H1 (cell line): ENCODE data around the gene SLC24A3. TPM values are rescaled to one million over a fixed set of nuclear protein-coding genes. Genes with fewer than 3 reads are reported as not detected.

Source experiments
- HDAC2 ChIP-seq, 2 experiments: fragments of 300-600 bp in 1 of 2; sonication (generic) in 1 of 2; IDR thresholded peaks; 2 replicates each; pipeline ENCODE4 v1.6.1; 2011 to 2012; ENCODE audit warnings: low read depth in 2 of 2, low read length in 2 of 2, mild to moderate bottlenecking in 2 of 2, moderate library complexity in 2 of 2, borderline replicate concordance in 1 of 2, inconsistent platforms in 1 of 2
- RAD21 ChIP-seq, 2 experiments: IDR thresholded peaks in 1 of 2; conservative IDR thresholded peaks in 1 of 2; 2 replicates each; pipeline ENCODE4 v1.6.1; 2011; ENCODE audit warnings: low read depth in 2 of 2, low read length in 2 of 2, improper control_type of control experiment in 1 of 2, inconsistent platforms in 1 of 2, mild to moderate bottlenecking in 1 of 2, moderate library complexity in 1 of 2
- SIN3A ChIP-seq, 2 experiments: IDR thresholded peaks in 1 of 2; conservative IDR thresholded peaks in 1 of 2; 2 replicates each; pipeline ENCODE4 v1.6.1; 2011 to 2012; ENCODE audit warnings: low read length in 2 of 2, improper control_type of control experiment in 1 of 2, low read depth in 1 of 2, mild to moderate bottlenecking in 1 of 2
- SIX5 ChIP-seq: IDR thresholded peaks from 2 replicates; pipeline ENCODE4 v1.6.1; 2011; ENCODE audit warnings: mild to moderate bottlenecking, low read depth, low read length
- USF2 ChIP-seq: IDR thresholded peaks from 2 replicates; pipeline ENCODE4 v1.6.1; 2011; ENCODE audit warnings: low read length, improper control_type of control experiment
- polyA plus RNA-seq, 7 experiments: library from polyadenylated mRNA; depleted of rRNA in 3 of 7; stranded (reverse) in 5 of 7; unstranded in 2 of 7; fragments of >200 nt in 5 of 7; fragments of 200-250 nt in 2 of 7; gene quantifications; 1 replicate in 5 of 7; 2 replicates in 1 of 7; 4 replicates in 1 of 7; pipeline versions ENCODE4 v1.2.1 to v1.2.3, GENCODE V29; 2011 to 2013; ENCODE audit warnings: missing spikeins in 2 of 7, mixed read lengths in 2 of 7
- total RNA-seq: library from RNA; stranded (reverse); fragmentation: NEBNext Ultra II Directional; extraction: Animal tissue kit (Norgen Biotek cat#: 25700); gene quantifications from 2 replicates; pipeline ENCODE4 v1.2.1, GENCODE V29; 2021

SLC24A3 gene
- total and polyA plus RNA-seq, 2 of the 8 experiments (the other 6 are each of a cell fraction or from before 2014, with no cell fraction given): 4.5 to 6.3 TPM

- TF ChIP-seq SIN3A (conservative IDR thresholded peaks at IDR 0.05 in 1 of 2, IDR thresholded peaks at IDR 0.05 in 1 of 2; ENCODE audit: low read depth in 1 of 2, low read length in 2 of 2): no peak
- peak in 1 of 2 experiments; percentile 24; a peak in 1 of 4 replicates for TF ChIP-seq RAD21 (IDR thresholded peaks at IDR 0.05 in 1 of 2, conservative IDR thresholded peaks at IDR 0.05 in 1 of 2; ENCODE audit: low read depth in 2 of 2, low read length in 2 of 2)
- no peak for TF ChIP-seq SIX5
- TF ChIP-seq USF2: no peak
- no peak for TF ChIP-seq HDAC2 (IDR thresholded peaks at IDR 0.05; ENCODE audit: borderline replicate concordance in 1 of 2, low read depth in 2 of 2, low read length in 2 of 2)
Observed at GRCh38 chr20:19351542-19351941, 139.1 kb downstream of the SLC24A3 start (continued).
